GM23248 (cell line): Measurements from ENCODE around the gene SPATA25.

ENCODE experiments used
- EZH2 ChIP-seq: fragments of 200-600 bp; sonication (generic); IDR thresholded peaks from 2 replicates; pipeline ENCODE4 v1.6.1; 2018; ENCODE audit warnings: antibody characterized with exemption, mild to moderate bottlenecking; ENCODE audit not compliant: insufficient read depth, poor library complexity, severe bottlenecking
- EZH2phosphoT487 ChIP-seq: fragments of 200-600 bp; sonication (generic); IDR thresholded peaks from 2 replicates; pipeline ENCODE4 v1.6.1; 2018; ENCODE audit warnings: antibody characterized with exemption, moderate library complexity, mild to moderate bottlenecking, low read depth; ENCODE audit not compliant: insufficient read depth

- TF ChIP-seq EZH2 (no peak), EZH2phosphoT487 (no peak)
Observed at GRCh38 chr20:45918779-45919537, 31.5 kb upstream of the SPATA25 start.
